ENCODE measurements around the gene CMYA5.

DNA sequence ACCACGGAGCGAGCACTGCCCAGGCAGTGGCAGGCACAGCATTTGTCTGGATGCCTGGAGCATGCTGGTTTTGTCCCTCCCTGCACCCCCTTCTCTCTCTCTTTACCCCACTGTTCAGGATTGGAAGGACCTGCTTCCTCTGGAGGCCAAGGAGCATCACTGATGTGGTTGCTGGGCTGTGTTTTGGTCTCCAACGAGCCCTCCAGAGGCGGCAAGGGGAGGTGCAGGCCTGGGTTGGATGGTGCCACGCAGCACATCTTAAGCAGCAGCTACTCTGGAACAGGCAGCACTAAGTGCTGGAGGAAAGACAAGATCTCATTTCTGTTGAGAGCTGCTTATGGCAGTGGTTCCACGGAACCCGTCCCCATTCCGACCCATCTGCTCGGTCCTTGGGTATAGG lies 139.6 kb downstream of the CMYA5 start:
- TF ChIP-seq ZNF274 (IDR thresholded peaks at IDR 0.05; ENCODE audit: low read depth, low read length) (no peak), YY1 (IDR thresholded peaks at IDR 0.05; ENCODE audit: insufficient read depth, insufficient read length) (no peak), SUZ12 (IDR thresholded peaks at IDR 0.05; ENCODE audit: extremely low read depth, insufficient read depth, insufficient read length) (no peak)

Measured in NT2/D1 (cell line).